K562 (cell line): ENCODE data around the gene AK2. TPM values are rescaled to one million over a fixed set of nuclear protein-coding genes. Genes with fewer than 3 reads are reported as not detected.
A peak's percentile ranks its signal among the peaks of the same experiment; 100 is the strongest.

Experiments
- ARNT ChIP-seq, 2 experiments: fragments of 450-650 bp; IDR thresholded peaks; 2 replicates each; pipeline ENCODE4 v1.6.1; 2016; ENCODE audit warnings: mild to moderate bottlenecking in 1 of 2
- CLOCK ChIP-seq: fragments of 250-450 bp; sonication (Bioruptor Pico); IDR thresholded peaks from 2 replicates; pipeline ENCODE4 v1.4.0; 2020; ENCODE audit warnings: mild to moderate bottlenecking, moderate library complexity, borderline replicate concordance
- FOXJ2 ChIP-seq: fragments of 200-800 bp; sonication (Bioruptor generic); IDR thresholded peaks from 2 replicates; pipeline ENCODE4 v1.6.1; 2016; ENCODE audit warnings: missing genetic modification characterization, missing compliant biosample characterization
- MCM7 ChIP-seq, 2 experiments: fragments of 450-650 bp; IDR thresholded peaks; 2 replicates each; pipeline ENCODE4 v1.6.1; 2016 to 2018
- RBM14 ChIP-seq: fragments of 200-400 bp; formaldehyde crosslinking; IDR thresholded peaks from 2 replicates; pipeline ENCODE4 v1.6.1; 2018; ENCODE audit warnings: low read depth, mild to moderate bottlenecking, low read length, moderate library complexity, borderline replicate concordance; ENCODE audit not compliant: insufficient read depth
- RBM25 ChIP-seq: fragments of 200-400 bp; formaldehyde crosslinking; IDR thresholded peaks from 2 replicates; pipeline ENCODE4 v1.6.1; 2018; ENCODE audit warnings: low read length, low read depth, moderate library complexity; ENCODE audit not compliant: severe bottlenecking
- SIN3B ChIP-seq: fragments of 450-650 bp; IDR thresholded peaks from 2 replicates; pipeline ENCODE4 v1.6.1; 2017; ENCODE audit warnings: low read depth, mild to moderate bottlenecking, moderate library complexity
- ZBTB5 ChIP-seq: fragments of 450-650 bp; IDR thresholded peaks from 2 replicates; pipeline ENCODE4 v1.6.1; 2017; ENCODE audit warnings: antibody characterized with exemption
- ZNF436 ChIP-seq: fragments of 250-450, 450-650 bp; sonication (Bioruptor Pico); formaldehyde crosslinking; IDR thresholded peaks from 2 replicates; pipeline ENCODE4 v1.7.0; 2020; ENCODE audit warnings: mild to moderate bottlenecking
- polyA plus RNA-seq, 8 experiments: library from polyadenylated mRNA; depleted of rRNA in 4 of 8; stranded (reverse) in 5 of 8; unstranded in 3 of 8; fragments of >200 nt; fragmentation: Nextera tagmentation in 2 of 8; fragmentation: Illumina TruSeq in 1 of 8; extraction: Ambion mirVana in 2 of 8; extraction: Trizol in 1 of 8; gene quantifications; 2 replicates each; pipeline versions ENCODE4 v1.2.1 to v1.2.3, GENCODE V29; 2011 to 2014; ENCODE audit warnings: inconsistent platforms in 1 of 8, missing spikeins in 1 of 8
- total RNA-seq, 7 experiments: library from RNA; depleted of rRNA in 6 of 7; stranded (reverse); fragments of >200 nt in 6 of 7; fragmentation: Illumina TruSeq in 2 of 7; extraction: Trizol in 2 of 7; gene quantifications; 2 replicates each; pipeline versions ENCODE4 v1.2.1 to v1.2.3, GENCODE V29; 2011 to 2021; ENCODE audit warnings: low replicate concordance in 1 of 7
- TF ChIP-seq, protein P1 (sequence below), 2 experiments: fragments of 450-650 bp; formaldehyde crosslinking in 1 of 2; IDR thresholded peaks; 2 replicates each; pipeline versions ENCODE4 v1.4.0 to v1.6.1; 2014 to 2020; ENCODE audit warnings: mild to moderate bottlenecking in 2 of 2, borderline replicate concordance in 1 of 2, low read depth in 1 of 2
- TF ChIP-seq, protein P2 (sequence below): fragments of 250-450 bp; sonication (Bioruptor Pico); IDR thresholded peaks from 2 replicates; pipeline ENCODE4 v1.5.0; 2022; ENCODE audit warnings: mild to moderate bottlenecking

The AK2 gene
- total and polyA plus RNA-seq, 9 of the 15 experiments (the other 6 are each of a cell fraction or from before 2014, with no cell fraction given): 105 to 1,050 (median 509) TPM

- TF ChIP-seq RBM25 (peak; percentile 36), FOXJ2 (tag) (no peak), RBM14 (no peak), SIN3B (no peak), ZNF436 (CRISPR knock-in tag) (no peak), ARNT (IDR thresholded peaks at IDR 0.05) (peak in 1 of 2 experiments; percentile 88; a peak in 2 of 4 replicates), MCM7 (IDR thresholded peaks at IDR 0.05) (no peak), ZBTB5 (no peak), CLOCK (CRISPR knock-in tag) (no peak)
- TF ChIP-seq, protein P1, sequence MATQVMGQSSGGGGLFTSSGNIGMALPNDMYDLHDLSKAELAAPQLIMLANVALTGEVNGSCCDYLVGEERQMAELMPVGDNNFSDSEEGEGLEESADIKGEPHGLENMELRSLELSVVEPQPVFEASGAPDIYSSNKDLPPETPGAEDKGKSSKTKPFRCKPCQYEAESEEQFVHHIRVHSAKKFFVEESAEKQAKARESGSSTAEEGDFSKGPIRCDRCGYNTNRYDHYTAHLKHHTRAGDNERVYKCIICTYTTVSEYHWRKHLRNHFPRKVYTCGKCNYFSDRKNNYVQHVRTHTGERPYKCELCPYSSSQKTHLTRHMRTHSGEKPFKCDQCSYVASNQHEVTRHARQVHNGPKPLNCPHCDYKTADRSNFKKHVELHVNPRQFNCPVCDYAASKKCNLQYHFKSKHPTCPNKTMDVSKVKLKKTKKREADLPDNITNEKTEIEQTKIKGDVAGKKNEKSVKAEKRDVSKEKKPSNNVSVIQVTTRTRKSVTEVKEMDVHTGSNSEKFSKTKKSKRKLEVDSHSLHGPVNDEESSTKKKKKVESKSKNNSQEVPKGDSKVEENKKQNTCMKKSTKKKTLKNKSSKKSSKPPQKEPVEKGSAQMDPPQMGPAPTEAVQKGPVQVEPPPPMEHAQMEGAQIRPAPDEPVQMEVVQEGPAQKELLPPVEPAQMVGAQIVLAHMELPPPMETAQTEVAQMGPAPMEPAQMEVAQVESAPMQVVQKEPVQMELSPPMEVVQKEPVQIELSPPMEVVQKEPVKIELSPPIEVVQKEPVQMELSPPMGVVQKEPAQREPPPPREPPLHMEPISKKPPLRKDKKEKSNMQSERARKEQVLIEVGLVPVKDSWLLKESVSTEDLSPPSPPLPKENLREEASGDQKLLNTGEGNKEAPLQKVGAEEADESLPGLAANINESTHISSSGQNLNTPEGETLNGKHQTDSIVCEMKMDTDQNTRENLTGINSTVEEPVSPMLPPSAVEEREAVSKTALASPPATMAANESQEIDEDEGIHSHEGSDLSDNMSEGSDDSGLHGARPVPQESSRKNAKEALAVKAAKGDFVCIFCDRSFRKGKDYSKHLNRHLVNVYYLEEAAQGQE (IDR thresholded peaks at IDR 0.05; ENCODE audit: borderline replicate concordance): peak; percentile 92
- TF ChIP-seq, protein P1 (CRISPR knock-in tag; IDR thresholded peaks at IDR 0.05; ENCODE audit: low read depth): no peak
- TF ChIP-seq, protein P2, sequence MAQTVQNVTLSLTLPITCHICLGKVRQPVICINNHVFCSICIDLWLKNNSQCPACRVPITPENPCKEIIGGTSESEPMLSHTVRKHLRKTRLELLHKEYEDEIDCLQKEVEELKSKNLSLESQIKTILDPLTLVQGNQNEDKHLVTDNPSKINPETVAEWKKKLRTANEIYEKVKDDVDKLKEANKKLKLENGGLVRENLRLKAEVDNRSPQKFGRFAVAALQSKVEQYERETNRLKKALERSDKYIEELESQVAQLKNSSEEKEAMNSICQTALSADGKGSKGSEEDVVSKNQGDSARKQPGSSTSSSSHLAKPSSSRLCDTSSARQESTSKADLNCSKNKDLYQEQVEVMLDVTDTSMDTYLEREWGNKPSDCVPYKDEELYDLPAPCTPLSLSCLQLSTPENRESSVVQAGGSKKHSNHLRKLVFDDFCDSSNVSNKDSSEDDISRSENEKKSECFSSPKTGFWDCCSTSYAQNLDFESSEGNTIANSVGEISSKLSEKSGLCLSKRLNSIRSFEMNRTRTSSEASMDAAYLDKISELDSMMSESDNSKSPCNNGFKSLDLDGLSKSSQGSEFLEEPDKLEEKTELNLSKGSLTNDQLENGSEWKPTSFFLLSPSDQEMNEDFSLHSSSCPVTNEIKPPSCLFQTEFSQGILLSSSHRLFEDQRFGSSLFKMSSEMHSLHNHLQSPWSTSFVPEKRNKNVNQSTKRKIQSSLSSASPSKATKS: no peak
These were observed 18.7 kb upstream of the AK2 start (continued) for GRCh38 chr1:33055210-33056008.
